ENCODE results near the gene ANKRD34A. TPM values are rescaled to one million over a fixed set of nuclear protein-coding genes. Genes with fewer than 3 reads are reported as not detected.

The ANKRD34A gene
- total and polyA plus RNA-seq, 4 donors, result 0.06 to 0.17 (median 0.13) TPM; not detected in 1

DNA sequence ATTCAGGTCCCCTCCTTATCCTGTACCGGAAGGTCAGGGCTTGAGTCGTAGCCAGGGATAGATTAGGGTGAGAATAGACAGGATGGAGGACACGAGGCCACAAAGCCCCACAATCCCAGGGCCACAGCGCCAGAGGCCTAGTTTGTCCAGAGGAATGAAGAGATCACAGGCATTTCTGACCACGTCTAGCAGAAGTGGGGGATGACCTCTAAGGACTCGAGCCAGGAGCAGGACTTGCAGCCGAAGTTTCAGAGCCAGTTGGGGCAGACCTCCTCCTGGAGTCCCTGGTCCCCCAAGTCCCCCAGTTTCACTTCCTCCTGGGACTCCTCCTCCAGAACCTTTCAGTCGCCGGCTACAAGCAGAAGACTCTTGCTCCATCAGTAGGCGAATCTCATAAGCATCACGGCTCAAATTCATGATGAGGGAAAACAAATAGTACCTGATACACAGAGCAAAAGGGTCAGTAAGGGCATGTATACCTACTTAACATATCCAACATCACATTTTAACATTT lies 52.2 kb downstream of the ANKRD34A start:
- WGBS, result 83% methylated on average over 11 of the region's 11 CpGs
- DNase-seq (ENCODE audit: low spot score), result no peak
- Histone ChIP-seq H3K36me3 (ENCODE audit: control insufficient read depth in 4 of 4, insufficient read depth in 3 of 4, low read depth in 1 of 4, low read length in 3 of 4) (peaks cover 7 to 20% (median 14%) of the 10 kb centered on the region in 4 donors), H3K9me3 (ENCODE audit: control insufficient read depth in 4 of 4, low read length in 3 of 4) (no peaks in the 10 kb centered on the region), H3K27ac (ENCODE audit: low read depth in 1 of 2, low read length in 2 of 2) (no peak overlapping the region), H3K4me1 (ENCODE audit: control insufficient read depth in 4 of 4, insufficient read depth in 4 of 4, low read length in 3 of 4) (peaks cover 0 to 3% (median 0%) of the 10 kb centered on the region in 4 donors), H3K27me3 (ENCODE audit: control insufficient read depth in 4 of 4, insufficient read depth in 4 of 4, low read length in 3 of 4) (no peaks in the 10 kb centered on the region), H3K4me3 (ENCODE audit: low read depth in 1 of 3, low read length in 3 of 3) (no peak overlapping the region), H3K9ac (ENCODE audit: low read depth in 1 of 2, low read length in 2 of 2) (no peak overlapping the region)
- no peak for TF ChIP-seq HNF4G (IDR thresholded peaks at IDR 0.05)
- no peak for TF ChIP-seq REST (IDR thresholded peaks at IDR 0.05)
- TF ChIP-seq, protein P1, sequence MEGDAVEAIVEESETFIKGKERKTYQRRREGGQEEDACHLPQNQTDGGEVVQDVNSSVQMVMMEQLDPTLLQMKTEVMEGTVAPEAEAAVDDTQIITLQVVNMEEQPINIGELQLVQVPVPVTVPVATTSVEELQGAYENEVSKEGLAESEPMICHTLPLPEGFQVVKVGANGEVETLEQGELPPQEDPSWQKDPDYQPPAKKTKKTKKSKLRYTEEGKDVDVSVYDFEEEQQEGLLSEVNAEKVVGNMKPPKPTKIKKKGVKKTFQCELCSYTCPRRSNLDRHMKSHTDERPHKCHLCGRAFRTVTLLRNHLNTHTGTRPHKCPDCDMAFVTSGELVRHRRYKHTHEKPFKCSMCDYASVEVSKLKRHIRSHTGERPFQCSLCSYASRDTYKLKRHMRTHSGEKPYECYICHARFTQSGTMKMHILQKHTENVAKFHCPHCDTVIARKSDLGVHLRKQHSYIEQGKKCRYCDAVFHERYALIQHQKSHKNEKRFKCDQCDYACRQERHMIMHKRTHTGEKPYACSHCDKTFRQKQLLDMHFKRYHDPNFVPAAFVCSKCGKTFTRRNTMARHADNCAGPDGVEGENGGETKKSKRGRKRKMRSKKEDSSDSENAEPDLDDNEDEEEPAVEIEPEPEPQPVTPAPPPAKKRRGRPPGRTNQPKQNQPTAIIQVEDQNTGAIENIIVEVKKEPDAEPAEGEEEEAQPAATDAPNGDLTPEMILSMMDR (IDR thresholded peaks at IDR 0.05; ENCODE audit: low read depth, low read length, missing input control), result no peak
- no peak for TF ChIP-seq RXRA (IDR thresholded peaks at IDR 0.05)
- no peak for TF ChIP-seq ZBTB33 (IDR thresholded peaks at IDR 0.05)
- TF ChIP-seq NR2F2 (IDR thresholded peaks at IDR 0.05), result no peak
- TF ChIP-seq HNF4A (conservative IDR thresholded peaks at IDR 0.05), result no peak
- TF ChIP-seq MAX (IDR thresholded peaks at IDR 0.05), result no peak
- TF ChIP-seq EGR1 (IDR thresholded peaks at IDR 0.05; ENCODE audit: low read depth in 2 of 2), result no peak
- TF ChIP-seq SP1 (IDR thresholded peaks at IDR 0.05), result no peak
- TF ChIP-seq ATF3 (IDR thresholded peaks at IDR 0.05), result no peak
- no peak for TF ChIP-seq FOXA2 (IDR thresholded peaks at IDR 0.05)
- TF ChIP-seq YY1 (IDR thresholded peaks at IDR 0.05), result no peak
- TF ChIP-seq TAF1 (conservative IDR thresholded peaks at IDR 0.05), result no peak
- no peak for TF ChIP-seq RAD21 (IDR thresholded peaks at IDR 0.05)

Other genes with a start within 250 kb of the ANKRD34A start
- 1 to 10 TPM; 1.0 to 1.1 TPM for gene CD160, start 245.1 kb downstream of the ANKRD34A start, total RNA-seq
- 1 to 10 TPM in 1 of 2 donors, under 1 TPM in 1; 0.54 to 1.4 TPM for gene CD160, start 245.1 kb downstream of the ANKRD34A start, polyA plus RNA-seq
- 10 to 100 TPM in 1 of 2 donors, 1 to 10 TPM in 1; 8.5 to 10.0 TPM for gene RNF115, start 140.5 kb downstream of the ANKRD34A start, total RNA-seq
- 1 to 10 TPM; 3.2 to 6.7 TPM for gene RNF115, start 140.5 kb downstream of the ANKRD34A start, polyA plus RNA-seq
- 10 to 100 TPM; 12.6 to 22.0 TPM for gene POLR3C, start 140.4 kb downstream of the ANKRD34A start, total RNA-seq
- gene POLR3C, start 140.4 kb downstream of the ANKRD34A start, polyA plus RNA-seq, result 1 to 10 TPM; 6.3 to 8.5 TPM
- gene NUDT17, start 118.9 kb downstream of the ANKRD34A start, total RNA-seq, result 1 to 10 TPM in 1 of 2 donors, under 1 TPM in 1; 0.59 to 2.1 TPM
- 1 to 10 TPM in 1 of 2 donors, under 1 TPM in 1; 0.78 to 1.3 TPM for gene NUDT17, start 118.9 kb downstream of the ANKRD34A start, polyA plus RNA-seq
- gene PIAS3, start 105.5 kb downstream of the ANKRD34A start, total RNA-seq, result 1 to 10 TPM; 1.7 to 3.4 TPM
- 1 to 10 TPM; 4.5 to 6.3 TPM for gene PIAS3, start 105.5 kb downstream of the ANKRD34A start, polyA plus RNA-seq
- gene ANKRD35, start 78.7 kb downstream of the ANKRD34A start, total RNA-seq, result 1 to 10 TPM in 1 of 2 donors, under 1 TPM in 1; 0.05 to 1.2 TPM
- 1 to 10 TPM; 1.6 to 1.9 TPM for gene ANKRD35, start 78.7 kb downstream of the ANKRD34A start, polyA plus RNA-seq
- gene ITGA10, start 54.5 kb downstream of the ANKRD34A start, total RNA-seq, result 1 to 10 TPM in 1 of 2 donors, under 1 TPM in 1; 0.23 to 2.2 TPM
- under 1 TPM; 0.20 to 0.61 TPM for gene ITGA10, start 54.5 kb downstream of the ANKRD34A start, polyA plus RNA-seq
- 10 to 100 TPM; 13.4 to 18.2 TPM for gene PEX11B, start 45.9 kb downstream of the ANKRD34A start, total RNA-seq
- 10 to 100 TPM; 14.0 to 21.0 TPM for gene PEX11B, start 45.9 kb downstream of the ANKRD34A start, polyA plus RNA-seq
- gene RBM8A, start 37.1 kb downstream of the ANKRD34A start, total RNA-seq, result 10 to 100 TPM; 48.8 to 62.5 TPM
- 10 to 100 TPM; 52.6 to 66.2 TPM for gene RBM8A, start 37.1 kb downstream of the ANKRD34A start, polyA plus RNA-seq
- gene LIX1L, start 6.6 kb downstream of the ANKRD34A start, total RNA-seq, result 1 to 10 TPM; 6.5 to 8.6 TPM
- gene LIX1L, start 6.6 kb downstream of the ANKRD34A start, polyA plus RNA-seq, result 1 to 10 TPM; 4.6 to 6.0 TPM
- gene POLR3GL, start 115 bp upstream of the ANKRD34A start, total RNA-seq, result 10 to 100 TPM; 11.9 to 12.7 TPM
- 10 to 100 TPM; 19.8 to 23.4 TPM for gene POLR3GL, start 115 bp upstream of the ANKRD34A start, polyA plus RNA-seq
- gene TXNIP, start 32.0 kb upstream of the ANKRD34A start, total RNA-seq, result 100 to 1,000 TPM in 1 of 2 donors, 10 to 100 TPM in 1; 84.7 to 223 TPM
- gene TXNIP, start 32.0 kb upstream of the ANKRD34A start, polyA plus RNA-seq, result 10 to 100 TPM; 53.8 to 99.2 TPM
- 10 to 100 TPM; 68.0 to 80.5 TPM for gene HJV, start 57.2 kb upstream of the ANKRD34A start, total RNA-seq
- 100 to 1,000 TPM; 115 to 138 TPM for gene HJV, start 57.2 kb upstream of the ANKRD34A start, polyA plus RNA-seq
- 1 to 10 TPM in 1 of 2 donors, under 1 TPM in 1; 0.89 to 1.9 TPM for gene NBPF10, start 180.2 kb upstream of the ANKRD34A start, total RNA-seq
- under 1 TPM; 0.39 to 0.57 TPM for gene NBPF10, start 180.2 kb upstream of the ANKRD34A start, polyA plus RNA-seq

Measured in liver (tissue), 9 donors.